Pulmonary artery endothelial cell (primary cell): ENCODE results near the gene NEUROD1. TPM values are rescaled to one million over a fixed set of nuclear protein-coding genes. Genes with fewer than 3 reads are reported as not detected.

Source experiments
- DNase-seq: peaks from one replicate; pipeline ENCODE4 v3.0.0-alpha.2; 2011; ENCODE audit warnings: low read depth, low spot score
- total RNA-seq: library from RNA; depleted of rRNA; stranded (reverse); fragments of >200 nt; gene quantifications from 2 replicates; pipeline ENCODE4 v1.2.3, GENCODE V29; 2014

The NEUROD1 gene
- total RNA-seq, 1 donor from 2014 or later: not detected

DNA sequence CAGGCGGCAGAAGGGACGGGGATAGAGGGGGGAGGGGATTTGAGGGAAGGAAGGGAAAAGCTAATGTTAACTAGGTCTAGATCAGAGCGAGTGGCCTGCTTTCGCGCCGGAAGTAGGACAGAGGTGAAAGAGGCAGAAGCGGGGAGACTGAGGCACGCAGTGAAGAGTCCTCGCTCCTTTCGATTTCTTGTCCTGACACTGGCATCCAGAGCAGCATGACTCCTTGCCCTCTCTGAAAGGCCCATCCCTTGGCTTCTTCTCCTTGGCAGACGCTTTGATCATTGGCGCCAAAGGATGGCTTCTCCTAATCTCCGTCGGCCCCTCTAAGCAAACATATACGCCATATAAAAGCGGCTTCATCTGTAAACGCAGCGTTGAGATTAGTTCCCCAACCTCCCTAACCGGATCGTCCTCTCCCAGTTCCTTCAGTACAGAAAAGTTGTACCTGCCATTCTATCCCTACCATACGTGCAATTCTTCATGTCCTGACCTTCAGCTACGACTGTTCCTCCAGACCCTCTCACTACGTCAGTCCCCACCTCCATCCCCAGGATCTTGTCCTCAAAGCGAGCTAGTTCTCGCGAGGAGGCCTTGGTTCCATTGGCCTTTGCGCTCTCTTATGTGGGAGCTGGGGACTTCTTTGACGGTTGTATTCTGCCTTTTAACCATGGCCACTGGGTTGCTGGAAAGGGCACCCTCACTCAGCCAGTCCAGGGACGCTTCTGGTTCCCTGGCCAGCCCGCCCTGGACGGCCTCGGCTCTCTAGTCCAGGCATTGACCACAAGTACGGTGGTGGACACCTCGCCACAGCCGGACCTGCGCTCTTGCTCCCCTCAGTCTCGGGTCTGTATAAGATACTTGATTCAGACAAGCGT lies 857 bp upstream of the NEUROD1 start:
- DNase-seq: no peak

- DNase-seq: no peak
These were observed 755 bp downstream of the NEUROD1 start for GRCh38 chr2:181679544-181679979.

DNA sequence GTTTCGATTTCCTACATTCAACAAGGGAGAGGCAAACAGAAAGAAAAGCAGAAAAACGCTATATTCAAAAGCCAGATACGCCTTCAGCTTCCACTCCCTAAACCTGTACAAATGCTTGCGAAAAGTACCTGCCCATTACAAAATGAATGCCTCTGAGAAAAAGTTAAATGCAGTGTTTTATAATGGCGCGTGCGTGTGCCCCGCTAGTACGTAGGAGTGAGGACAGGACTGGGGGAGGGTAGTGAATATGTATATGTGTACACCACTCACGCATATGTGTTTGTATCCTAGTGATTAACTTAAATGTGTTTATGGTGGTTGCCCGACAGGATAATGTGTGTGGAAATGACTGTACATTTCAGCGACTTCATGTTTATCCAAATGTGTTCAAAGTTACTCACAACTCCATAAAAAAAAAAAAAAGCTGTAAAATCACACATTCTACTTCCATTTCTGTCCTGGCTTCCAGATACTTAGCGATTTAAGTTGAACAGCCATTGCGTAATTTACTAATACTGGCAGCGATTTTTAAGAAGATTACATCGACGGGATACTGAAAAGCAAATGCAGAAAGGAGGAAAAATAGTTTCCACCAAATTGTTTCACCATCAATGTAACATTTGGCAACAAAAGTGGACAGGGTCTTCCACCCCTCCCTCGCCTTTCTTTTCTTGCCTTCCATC lies 1.3 kb downstream of the NEUROD1 start:
- no peak for DNase-seq

DNA sequence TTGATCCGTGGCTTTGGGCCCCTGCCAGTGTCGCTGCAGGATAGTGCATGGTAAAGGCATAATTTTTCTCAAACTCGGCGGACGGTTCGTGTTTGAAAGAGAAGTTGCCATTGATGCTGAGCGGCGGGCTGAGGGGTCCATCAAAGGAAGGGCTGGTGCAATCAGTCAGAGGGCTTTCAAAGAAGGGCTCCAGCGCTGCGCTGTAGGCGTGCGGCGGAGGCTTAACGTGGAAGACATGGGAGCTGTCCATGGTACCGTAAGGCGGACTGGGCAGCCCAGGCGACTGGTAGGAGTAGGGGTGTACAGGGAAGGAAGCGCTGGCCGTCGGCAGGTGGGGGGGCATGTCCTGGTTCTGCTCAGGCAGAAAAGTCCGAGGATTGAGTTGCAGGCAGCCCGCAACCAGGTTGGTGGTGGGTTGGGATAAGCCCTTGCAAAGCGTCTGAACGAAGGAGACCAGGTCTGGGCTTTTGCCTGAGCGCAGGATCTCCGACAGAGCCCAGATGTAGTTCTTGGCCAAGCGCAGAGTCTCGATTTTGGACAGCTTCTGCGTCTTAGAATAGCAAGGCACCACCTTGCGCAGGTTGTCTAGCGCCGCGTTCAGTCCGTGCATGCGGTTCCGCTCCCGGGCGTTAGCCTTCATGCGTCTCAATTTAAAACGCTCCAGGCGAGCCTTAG lies 2.3 kb downstream of the NEUROD1 start:
- DNase-seq: peak; percentile 19

DNA sequence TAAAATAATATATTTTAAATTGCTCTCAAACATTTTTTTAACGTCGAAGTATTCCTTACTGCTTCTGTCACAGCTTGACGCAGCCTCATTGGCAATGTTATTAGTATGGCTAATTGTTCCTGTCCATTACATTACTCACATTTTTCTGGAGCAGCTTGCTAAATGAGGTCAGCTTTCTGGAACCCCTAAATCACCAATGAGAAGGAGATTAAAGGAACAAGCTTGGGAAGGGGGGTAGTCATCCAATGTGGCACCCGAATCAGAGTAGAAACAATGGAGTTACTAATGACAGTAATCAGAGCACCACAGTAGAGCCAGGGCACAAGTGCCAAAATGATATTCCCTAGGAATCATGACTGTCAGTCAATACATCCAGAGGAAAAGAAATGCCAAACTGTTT lies 5.1 kb downstream of the NEUROD1 start:
- DNase-seq: no peak

DNA sequence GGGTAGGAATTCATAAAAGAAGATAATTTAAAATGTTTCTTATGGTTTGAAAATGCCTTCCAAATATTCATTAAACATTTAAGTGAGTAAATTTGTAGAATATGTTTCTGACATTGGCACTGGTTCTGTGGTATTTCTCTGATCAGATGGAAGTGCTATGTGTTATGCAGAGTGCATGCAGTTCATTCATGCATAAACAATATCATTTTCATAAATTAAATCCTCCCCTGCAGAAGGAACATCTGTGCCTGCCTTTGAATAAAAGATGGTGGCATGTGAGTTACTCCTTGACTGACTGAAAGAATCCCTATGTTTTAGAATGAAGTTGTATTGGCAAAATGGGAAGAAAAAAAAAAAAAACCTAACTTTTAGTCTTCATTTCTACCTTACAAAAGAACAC lies 5.9 kb downstream of the NEUROD1 start:
- no peak for DNase-seq

DNA sequence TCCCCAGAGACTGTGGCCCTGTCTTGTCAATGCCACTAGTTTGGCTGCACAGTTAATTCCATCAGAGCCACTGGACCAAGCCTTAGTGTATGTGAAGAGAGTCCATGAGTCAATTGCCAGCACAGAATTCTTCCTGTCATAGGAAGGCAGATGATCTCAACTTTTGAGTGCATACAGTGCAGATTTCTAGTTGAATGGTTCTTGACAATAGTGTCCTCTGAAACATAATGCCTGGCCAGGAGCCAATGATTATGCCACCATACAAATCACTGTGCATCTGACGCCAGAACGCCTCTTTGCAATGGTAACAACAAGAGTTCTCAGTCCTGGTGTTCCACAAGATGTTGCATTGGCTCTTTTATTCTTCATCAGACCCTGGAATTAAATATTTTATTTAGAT lies 7.1 kb downstream of the NEUROD1 start:
- DNase-seq: no peak

GRCh38 chr2:181672255-181673008 lies 7.9 kb downstream of the NEUROD1 start:
- DNase-seq: no peak

- DNase-seq: no peak
These were observed 9.7 kb downstream of the NEUROD1 start for GRCh38 chr2:181670632-181671031.

- no peak for DNase-seq
These were observed 13.1 kb downstream of the NEUROD1 start for GRCh38 chr2:181667234-181667633.

GRCh38 chr2:181662287-181662686 lies 18.0 kb downstream of the NEUROD1 start:
- DNase-seq: no peak

- DNase-seq: no peak
These were observed 20.1 kb downstream of the NEUROD1 start for GRCh38 chr2:181660181-181660580.

- no peak for DNase-seq
These were observed 21.9 kb downstream of the NEUROD1 start for GRCh38 chr2:181658444-181658843.

DNA sequence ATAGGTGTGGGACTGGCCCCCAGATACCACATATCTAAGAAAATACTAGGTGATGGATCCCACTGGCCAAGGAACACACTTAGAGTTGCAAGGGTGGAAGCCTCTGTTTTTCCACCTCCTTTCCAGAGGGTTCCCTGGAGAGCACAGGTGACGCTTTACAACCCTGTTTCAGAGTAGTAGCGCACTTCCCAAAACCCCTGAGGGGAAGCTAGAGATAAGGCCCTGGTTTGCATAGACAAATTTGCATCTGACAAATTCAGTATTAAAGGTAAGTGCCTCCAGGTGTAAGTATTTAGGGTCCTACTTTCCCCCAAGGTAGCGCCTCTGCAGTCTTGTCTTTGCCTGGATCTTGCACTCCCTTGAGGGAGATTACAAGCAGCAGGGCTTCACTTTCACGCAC lies 22.9 kb downstream of the NEUROD1 start:
- DNase-seq: no peak

GRCh38 chr2:181656450-181657291 lies 23.6 kb downstream of the NEUROD1 start, which contains the start of gene CERKL:
TSS of gene CERKL (minus strand) at chr2:181657105. CDS start at chr2:181657006, 99 bp downstream.
- DNase-seq: no peak

DNA sequence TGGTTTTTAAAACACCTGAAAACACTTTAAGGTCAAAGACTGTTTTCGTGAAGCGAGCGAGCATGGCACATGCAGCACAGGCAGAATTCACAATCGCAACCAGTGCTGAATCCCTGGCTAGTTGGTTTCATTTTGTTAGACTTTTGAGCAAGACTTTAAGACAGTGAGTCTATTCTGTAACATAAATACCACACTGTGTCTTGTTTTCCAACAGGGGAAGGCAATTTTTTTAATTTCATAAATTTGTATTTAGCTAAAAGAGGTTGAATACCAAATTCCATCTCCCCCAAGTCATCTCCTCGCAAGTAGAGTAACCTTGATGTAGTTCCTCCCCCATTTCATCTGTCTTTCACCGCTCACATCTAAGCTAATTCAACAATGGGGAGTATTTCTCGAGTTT lies 24.8 kb downstream of the NEUROD1 start:
- DNase-seq: no peak

GRCh38 chr2:181649436-181649979 lies 30.8 kb downstream of the NEUROD1 start:
- no peak for DNase-seq

GRCh38 chr2:181648478-181649155 lies 31.7 kb downstream of the NEUROD1 start:
- DNase-seq: no peak

- DNase-seq: no peak
These were observed 33.8 kb downstream of the NEUROD1 start for GRCh38 chr2:181646415-181646987.
